Measurements from ENCODE around the gene ERMN.

- no peak for TF ChIP-seq CTCF (IDR thresholded peaks at IDR 0.05)
- TF ChIP-seq POLR2A (IDR thresholded peaks at IDR 0.05), result no peak
- TF ChIP-seq POLR2AphosphoS5 (IDR thresholded peaks at IDR 0.05), result no peak
- no peak for TF ChIP-seq EP300 (IDR thresholded peaks at IDR 0.05; ENCODE audit: low read depth)
Measured at GRCh38 chr2:157321466-157321865, 4.2 kb downstream of the ERMN start.
